ENCODE results near the gene PRR16.

- no peak for TF ChIP-seq CTCF (IDR thresholded peaks at IDR 0.05)
- TF ChIP-seq POLR2AphosphoS5 (IDR thresholded peaks at IDR 0.05) = no peak
- TF ChIP-seq POLR2A (IDR thresholded peaks at IDR 0.05) = no peak
Measured at GRCh38 chr5:120419127-120419526, 45.0 kb upstream of the PRR16 start.

Data from sigmoid colon (tissue), 4 donors.